HG03442 (cell line): ENCODE data around the gene CHML.
"Not testable (repeated sequence)": the region's sequence is repeated elsewhere in the genome, so short reads cannot be mapped to it uniquely, and the experiment has no call there.

Source experiments
- ATAC-seq: cut with Tn5 transposase; IDR thresholded peaks from one replicate; pipeline ENCODE4 v1.9.1; 2021; ENCODE audit warnings: mild to moderate bottlenecking, moderate library complexity; ENCODE audit not compliant: unreplicated experiment

CHML gene

GRCh38 chr1:241640149-241640866 is at the start of gene CHML, which contains the start of gene OPN3:
CHML (minus strand) TSS chr1:241640369; CDS start chr1:241635766, 4,603 bp downstream.
OPN3 (minus strand) TSS chr1:241640369; CDS start chr1:241640254, 115 bp downstream.
- peak; percentile 84 for ATAC-seq

GRCh38 chr1:241688940-241689368 is 48.8 kb upstream of the CHML start:
- ATAC-seq = no peak

- no peak for ATAC-seq
These were observed 43.9 kb upstream of the CHML start for GRCh38 chr1:241684108-241684507.

GRCh38 chr1:241682921-241683320 is 42.8 kb upstream of the CHML start:
- ATAC-seq = no peak

GRCh38 chr1:241681861-241682448 is 41.8 kb upstream of the CHML start:
- ATAC-seq = not testable (repeated sequence)

GRCh38 chr1:241679961-241680360 is 39.8 kb upstream of the CHML start:
- ATAC-seq = no peak

GRCh38 chr1:241679404-241679803 is 39.2 kb upstream of the CHML start:
- no peak for ATAC-seq

GRCh38 chr1:241678536-241678935 is 38.4 kb upstream of the CHML start:
- no peak for ATAC-seq

GRCh38 chr1:241677201-241677600 is 37.0 kb upstream of the CHML start:
- ATAC-seq = peak; percentile 98

- no peak for ATAC-seq
These were observed 35.8 kb upstream of the CHML start for GRCh38 chr1:241675983-241676382.

- no peak for ATAC-seq
These were observed 34.7 kb upstream of the CHML start for GRCh38 chr1:241674805-241675384.

GRCh38 chr1:241672301-241672700 is 32.1 kb upstream of the CHML start:
- no peak for ATAC-seq

- ATAC-seq = no peak
These were observed 26.2 kb upstream of the CHML start for GRCh38 chr1:241666419-241666818.

GRCh38 chr1:241660424-241660972 is 20.3 kb upstream of the CHML start:
- no peak for ATAC-seq

GRCh38 chr1:241659016-241659415 is 18.8 kb upstream of the CHML start:
- ATAC-seq = not testable (repeated sequence)

- ATAC-seq = no peak
These were observed 18.1 kb upstream of the CHML start for GRCh38 chr1:241658081-241658793.

- ATAC-seq = no peak
These were observed 14.5 kb upstream of the CHML start for GRCh38 chr1:241654641-241655040.

- ATAC-seq = no peak
These were observed 13.8 kb upstream of the CHML start for GRCh38 chr1:241654019-241654418.

- ATAC-seq = no peak
These were observed 11.8 kb upstream of the CHML start, which contains the start of gene WDR64 for GRCh38 chr1:241652012-241652411. WDR64 (plus strand) TSS chr1:241652281; CDS start chr1:241652485, 204 bp downstream.

GRCh38 chr1:241648159-241648558 is 8.0 kb upstream of the CHML start:
- ATAC-seq = no peak

GRCh38 chr1:241647658-241648057 is 7.5 kb upstream of the CHML start:
- no peak for ATAC-seq
